Esophagus squamous epithelium (tissue), 4 donors: ENCODE measurements around the gene SIRPB1.
"Not testable (repeated sequence)": the region's sequence is repeated elsewhere in the genome, so short reads cannot be mapped to it uniquely, and the experiment has no call there.

Experiments used
- CTCF ChIP-seq, 6 experiments: fragments of 450-650 bp in 4 of 6; fragments of 200-600 bp in 2 of 6; sonication (generic) in 2 of 6; IDR thresholded peaks; one replicate each; pipeline ENCODE4 v1.5.1; 2016 to 2019; ENCODE audit warnings: antibody characterized with exemption in 6 of 6, mild to moderate bottlenecking in 4 of 6, moderate library complexity in 4 of 6
- POLR2A ChIP-seq, 4 donors: fragments of 450-650 bp; IDR thresholded peaks; one replicate each; pipeline ENCODE4 v1.6.1; 2017; ENCODE audit warnings: antibody characterized with exemption in 4 of 4, mild to moderate bottlenecking in 4 of 4, moderate library complexity in 3 of 4

DNA sequence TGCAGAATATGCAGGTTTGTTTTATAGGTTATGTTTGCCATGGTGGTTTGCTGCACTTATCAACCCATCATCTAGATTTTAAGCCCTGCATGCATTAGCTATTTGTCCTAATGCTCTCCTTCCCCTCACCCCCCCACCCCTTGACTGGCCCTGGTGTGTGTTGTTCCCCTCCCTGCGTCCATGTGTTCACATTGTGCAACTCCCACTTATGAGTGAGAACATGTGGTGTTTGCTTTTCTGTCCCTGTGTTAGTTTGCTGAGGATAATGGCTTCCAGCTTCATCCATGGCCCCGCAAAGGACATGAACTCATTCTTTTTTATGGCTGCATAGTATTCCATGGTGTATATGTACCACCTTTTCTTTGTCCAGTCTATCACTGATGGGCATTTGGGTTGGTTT lies 18.8 kb upstream of the SIRPB1 start:
- not testable (repeated sequence) for TF ChIP-seq POLR2A, CTCF (IDR thresholded peaks at IDR 0.05)
